A549 (cell line): ENCODE results near the gene CEND1. TPM values are rescaled to one million over a fixed set of nuclear protein-coding genes. Genes with fewer than 3 reads are reported as not detected.

ENCODE experiments used
- ATAC-seq, 2 experiments: fragments of 200-7000 bp in 1 of 2; fragments of >200 bp in 1 of 2; cut with Nextera tagmentation in 1 of 2; cut with Tn5 transposase in 1 of 2; 3 replicates each; pipeline versions ENCODE4 v1.8.0 to v1.9.1; 2018 to 2020; ENCODE audit warnings: mild to moderate bottlenecking in 1 of 2, moderate library complexity in 1 of 2
- CTCF ChIA-PET: fragments of 300-600 bp; sonication (Branson Sonifier 250); formaldehyde crosslinking; extraction: SDS; loops from one replicate; lab custom pipeline; 2021; ENCODE audit warnings: antibody characterized with exemption, inconsistent platforms; lab: Yijun Ruan, JAX
- POLR2A ChIA-PET: fragments of 350-600 bp; formaldehyde crosslinking; extraction: SDS; loops from one replicate; lab custom pipeline; 2021; ENCODE audit warnings: antibody characterized with exemption, inconsistent platforms; lab: Yijun Ruan, JAX
- DNase-seq, 2 experiments: peaks; one replicate each; pipeline versions ENCODE4 v3.0.0 to v3.0.0-alpha.2; 2011 to 2016; ENCODE audit warnings: low read depth in 1 of 2, low spot score in 1 of 2
- FAIRE-seq: peaks from 2 replicates; lab custom pipeline; 2011; peaks lifted over from hg19 to GRCh38; lab: Jason Lieb, UNC
- H3K27ac ChIP-seq, 2 experiments: fragments of >200 bp; sonication (Bioruptor Twin); formaldehyde crosslinking; 3 replicates each; pipeline ENCODE4 v1.5.1; 2016 to 2017
- H3K4me1 ChIP-seq: fragments of >200 bp; sonication (Bioruptor Twin); formaldehyde crosslinking; 3 replicates; pipeline ENCODE4 v1.6.1; 2016
- H3K4me2 ChIP-seq: fragments of >200 bp; sonication (Bioruptor Twin); formaldehyde crosslinking; 3 replicates; pipeline ENCODE4 v1.6.1; 2016
- H3K4me3 ChIP-seq: fragments of >200 bp; sonication (Bioruptor Twin); formaldehyde crosslinking; 3 replicates; pipeline ENCODE4 v1.5.1; 2016
- H3K9me3 ChIP-seq: fragments of >200 bp; sonication (Bioruptor Twin); formaldehyde crosslinking; 3 replicates; pipeline ENCODE4 v1.6.1; 2016
- BHLHE40 ChIP-seq: IDR thresholded peaks from 2 replicates; pipeline ENCODE4 v1.6.1; 2012; ENCODE audit warnings: low read depth, low read length, inconsistent platforms
- CBX8 ChIP-seq: fragments of 200-600 bp; sonication (generic); IDR thresholded peaks from 2 replicates; pipeline ENCODE4 v1.6.1; 2016
- CEBPB ChIP-seq, 2 experiments: fragments of >200 bp in 1 of 2; sonication (Bioruptor Twin) in 1 of 2; formaldehyde crosslinking in 1 of 2; IDR thresholded peaks; 2 replicates each; pipeline ENCODE4 v1.6.1; 2012 to 2016
- CHD4 ChIP-seq: fragments of 200-600 bp; sonication (generic); IDR thresholded peaks from 2 replicates; pipeline ENCODE4 v1.6.1; 2016; ENCODE audit warnings: antibody characterized with exemption, mild to moderate bottlenecking, borderline replicate concordance
- FOSB ChIP-seq: fragments of 250-450 bp; sonication (Bioruptor Pico); IDR thresholded peaks from 2 replicates; pipeline ENCODE4 v1.5.0; 2020; ENCODE audit warnings: mild to moderate bottlenecking, moderate library complexity
- FOSL2 ChIP-seq, 2 experiments: fragments of 450-650 bp in 1 of 2; fragments of >200 bp in 1 of 2; sonication (Bioruptor Twin) in 1 of 2; formaldehyde crosslinking; IDR thresholded peaks; 2 replicates each; pipeline versions ENCODE4 v1.5.0 to v1.6.1; 2016 to 2020; ENCODE audit warnings: mild to moderate bottlenecking in 1 of 2, moderate library complexity in 1 of 2
- GATA3 ChIP-seq: IDR thresholded peaks from 2 replicates; pipeline ENCODE4 v1.6.1; 2012; ENCODE audit warnings: borderline replicate concordance
- HOXB5 ChIP-seq: fragments of 250-450 bp; sonication (Bioruptor Pico); IDR thresholded peaks from 2 replicates; pipeline ENCODE4 v1.5.0; 2020; ENCODE audit warnings: mild to moderate bottlenecking, moderate library complexity
- JUN ChIP-seq, 2 experiments: fragments of >200 bp; sonication (Bioruptor Twin); formaldehyde crosslinking; IDR thresholded peaks; 2 replicates in 1 of 2; 3 replicates in 1 of 2; pipeline ENCODE4 v1.6.1; 2016 to 2017
- MYC ChIP-seq: IDR thresholded peaks from 2 replicates; pipeline ENCODE4 v1.6.1; 2012; ENCODE audit warnings: mild to moderate bottlenecking, inconsistent platforms, low read length, improper control_type of control experiment, borderline replicate concordance
- POLR2A ChIP-seq: IDR thresholded peaks from 2 replicates; pipeline ENCODE4 v1.6.1; 2012; ENCODE audit warnings: mild to moderate bottlenecking, low read length
- POLR2AphosphoS2 ChIP-seq: conservative IDR thresholded peaks from 2 replicates; pipeline ENCODE4 v1.6.1; 2012; ENCODE audit warnings: low read length, improper control_type of control experiment, inconsistent platforms
- RARB ChIP-seq: fragments of 250-450 bp; sonication (Bioruptor Pico); IDR thresholded peaks from 2 replicates; pipeline ENCODE4 v1.8.0; 2021; ENCODE audit warnings: mild to moderate bottlenecking, moderate library complexity
- RFX5 ChIP-seq: fragments of 450-650 bp; IDR thresholded peaks from 2 replicates; pipeline ENCODE4 v1.7.1; 2014; ENCODE audit warnings: antibody characterized with exemption, mild to moderate bottlenecking, moderate library complexity
- TFCP2L1 ChIP-seq: fragments of 250-450 bp; sonication (Bioruptor Pico); IDR thresholded peaks from 2 replicates; pipeline ENCODE4 v1.5.0; 2021; ENCODE audit warnings: mild to moderate bottlenecking
- ZC3H11A ChIP-seq: fragments of 450-650 bp; IDR thresholded peaks from 2 replicates; pipeline ENCODE4 v1.6.1; 2014; ENCODE audit warnings: antibody characterized with exemption, mild to moderate bottlenecking
- WGBS: methylation state at CpG from one replicate; pipeline ENCODE4 v1.1.6; 2017; ENCODE audit errors: missing lambda C conversion rate; 5-methylcytosine and 5-hydroxymethylcytosine counted together
- polyA plus RNA-seq, 4 experiments: library from polyadenylated mRNA; depleted of rRNA in 3 of 4; stranded (reverse); fragments of >200 nt; fragmentation: RNase III in 1 of 4; extraction: RNeasy Plus Mini Kit Qiagen cat#74134 plus additional on column Dnase treatment in 1 of 4; gene quantifications; 2 replicates in 3 of 4; 3 replicates in 1 of 4; pipeline ENCODE4 v1.2.3, GENCODE V29; 2011 to 2017
- TF ChIP-seq, protein P1 (sequence below): fragments of >200 bp; sonication (Bioruptor Twin); formaldehyde crosslinking; IDR thresholded peaks from 3 replicates; pipeline ENCODE4 v1.6.1; 2016
- TF ChIP-seq, protein P2 (sequence below): fragments of >200 bp; sonication (Bioruptor Twin); formaldehyde crosslinking; IDR thresholded peaks from 3 replicates; pipeline ENCODE4 v1.5.1; 2016
- TF ChIP-seq, protein P3 (sequence below): fragments of 450-650 bp; IDR thresholded peaks from 2 replicates; pipeline ENCODE4 v1.6.1; 2014; ENCODE audit warnings: antibody characterized with exemption

Gene CEND1
- polyA plus RNA-seq, 2 of the 4 experiments (the other 2 are of a cell fraction), result 1.0 TPM; not detected in 1

DNA sequence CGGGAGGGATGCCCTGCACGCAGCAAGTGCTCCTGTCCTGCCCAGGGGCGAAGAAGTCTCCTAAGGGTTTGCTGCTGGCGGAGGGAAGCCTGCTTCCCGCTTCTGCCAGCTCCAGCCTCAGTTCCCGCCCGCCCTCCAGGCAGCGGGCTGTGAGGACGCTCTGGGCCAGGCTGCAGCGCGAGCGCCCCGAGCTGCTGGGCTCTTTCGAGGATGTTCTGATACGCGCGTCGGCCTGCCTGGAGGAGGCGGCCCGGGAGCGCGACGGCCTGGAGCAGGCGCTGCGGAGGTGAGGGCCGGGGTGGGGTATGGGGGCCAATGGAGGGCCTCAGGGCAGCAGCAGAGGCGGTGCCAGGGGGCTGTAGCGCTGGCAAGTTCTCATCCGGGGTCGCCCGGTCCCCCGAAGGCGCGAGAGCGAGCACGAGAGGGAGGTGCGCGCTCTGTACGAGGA is 40.0 kb upstream of the CEND1 start (continued):
- TF ChIP-seq POLR2A (no peak), MYC (no peak)

DNA sequence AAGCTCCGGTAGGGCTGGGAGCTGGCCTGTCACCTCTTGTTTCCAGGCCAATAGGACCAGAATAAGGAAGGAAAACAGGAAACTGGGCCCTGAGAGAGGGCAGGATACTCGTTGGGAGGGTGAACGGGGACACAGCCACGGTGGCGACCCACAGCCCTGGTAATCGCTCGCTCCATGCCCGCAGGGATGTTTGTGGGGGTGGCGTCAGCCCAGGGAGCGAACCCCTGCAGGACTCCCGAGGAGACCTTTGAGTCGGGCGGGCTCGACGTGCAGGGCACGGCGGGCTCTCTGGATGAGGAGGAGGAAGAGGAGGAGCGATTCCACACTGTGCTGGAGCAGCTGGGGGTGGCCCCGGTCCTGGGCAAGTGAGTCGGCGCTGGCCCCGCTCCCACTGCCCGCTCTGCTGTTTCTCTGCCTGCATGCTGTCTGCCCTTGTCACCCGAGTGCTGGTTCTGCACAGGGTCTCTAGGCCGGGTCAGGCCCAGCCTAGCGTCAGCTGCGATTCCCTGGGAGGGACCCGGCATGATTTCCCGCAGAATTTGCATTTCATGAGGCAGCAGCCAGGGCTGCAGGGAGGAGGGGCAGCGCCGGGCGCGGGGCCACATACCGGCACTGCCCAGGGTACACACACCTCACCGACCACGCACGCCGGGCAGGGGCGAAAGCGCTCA is 39.4 kb upstream of the CEND1 start:
- ChIA-PET POLR2A (interaction anchor here (1.0 to 3.5 kb wide), 2 partner anchors 10 to 14 kb away, joined by 3 to 26 read pairs; partner anchors contain the start of genes PNPLA2 and TSPAN4), CTCF (interaction anchor here (1.1 to 1.7 kb wide), 3 partner anchors 10 to 15 kb away, joined by 3 to 5 read pairs (median 4); partner anchors contain the start of gene PNPLA2)
- WGBS, result 93% methylated on average over 37 of the region's 40 CpGs
- Histone ChIP-seq H3K27ac (no peak overlapping the region; a peak in 1 of 6 replicates), H3K9me3 (no peaks in the 10 kb centered on the region), H3K4me3 (no peak overlapping the region), H3K4me2 (no peak overlapping the region), H3K4me1 (peaks cover 56% of the 10 kb centered on the region)
- DNase-seq, result no peak
- no peak for FAIRE-seq
- TF ChIP-seq CHD4 (no peak), ZC3H11A (no peak), HOXB5 (CRISPR knock-in tag) (no peak), RARB (no peak), FOSB (CRISPR knock-in tag) (no peak), POLR2AphosphoS2 (no peak), CEBPB (IDR thresholded peaks at IDR 0.05) (no peak), CBX8 (no peak), GATA3 (no peak), BHLHE40 (no peak), FOSL2 (IDR thresholded peaks at IDR 0.05) (no peak), FOSL2 (CRISPR knock-in tag; IDR thresholded peaks at IDR 0.05) (no peak), RFX5 (no peak), TFCP2L1 (CRISPR knock-in tag) (no peak)
- TF ChIP-seq, protein P1, sequence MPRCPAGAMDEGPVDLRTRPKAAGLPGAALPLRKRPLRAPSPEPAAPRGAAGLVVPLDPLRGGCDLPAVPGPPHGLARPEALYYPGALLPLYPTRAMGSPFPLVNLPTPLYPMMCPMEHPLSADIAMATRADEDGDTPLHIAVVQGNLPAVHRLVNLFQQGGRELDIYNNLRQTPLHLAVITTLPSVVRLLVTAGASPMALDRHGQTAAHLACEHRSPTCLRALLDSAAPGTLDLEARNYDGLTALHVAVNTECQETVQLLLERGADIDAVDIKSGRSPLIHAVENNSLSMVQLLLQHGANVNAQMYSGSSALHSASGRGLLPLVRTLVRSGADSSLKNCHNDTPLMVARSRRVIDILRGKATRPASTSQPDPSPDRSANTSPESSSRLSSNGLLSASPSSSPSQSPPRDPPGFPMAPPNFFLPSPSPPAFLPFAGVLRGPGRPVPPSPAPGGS, result no peak
- ATAC-seq, result no peak

DNA sequence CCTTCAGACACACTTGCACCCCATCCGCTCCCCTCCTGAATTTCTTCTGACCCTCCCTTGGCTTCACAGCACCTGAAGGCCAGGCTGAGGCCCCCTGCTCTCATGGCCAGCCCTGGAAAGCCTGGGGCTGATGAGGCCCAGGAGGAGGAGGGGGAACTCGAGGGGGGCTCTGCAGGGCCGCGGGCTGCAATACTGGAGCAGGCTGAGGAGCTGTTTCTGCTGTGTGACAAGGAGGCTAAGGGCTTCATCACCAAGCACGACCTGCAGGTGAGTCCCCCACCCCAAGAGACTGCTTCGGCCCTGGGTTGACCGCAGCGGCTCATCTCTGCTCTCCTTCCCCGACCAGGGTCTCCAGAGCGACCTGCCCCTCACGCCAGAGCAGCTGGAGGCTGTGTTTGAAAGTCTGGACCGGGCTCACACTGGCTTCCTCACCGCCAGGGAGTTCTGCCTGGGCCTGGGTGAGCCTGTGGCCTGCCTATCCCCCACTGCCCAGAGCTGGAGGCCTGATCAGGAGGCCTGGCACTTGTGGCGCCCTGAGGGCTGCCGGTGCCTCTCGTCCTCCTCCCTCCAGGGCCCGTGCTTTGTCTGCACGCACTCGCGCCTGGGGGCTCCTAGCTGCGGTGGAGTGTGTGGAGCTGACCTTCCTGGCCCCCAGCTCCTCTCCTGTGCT is 38.8 kb upstream of the CEND1 start:
- TF ChIP-seq JUN (IDR thresholded peaks at IDR 0.05), result no peak
- TF ChIP-seq GATA3, result no peak
- TF ChIP-seq CEBPB (IDR thresholded peaks at IDR 0.05), result no peak
- TF ChIP-seq, protein P2, sequence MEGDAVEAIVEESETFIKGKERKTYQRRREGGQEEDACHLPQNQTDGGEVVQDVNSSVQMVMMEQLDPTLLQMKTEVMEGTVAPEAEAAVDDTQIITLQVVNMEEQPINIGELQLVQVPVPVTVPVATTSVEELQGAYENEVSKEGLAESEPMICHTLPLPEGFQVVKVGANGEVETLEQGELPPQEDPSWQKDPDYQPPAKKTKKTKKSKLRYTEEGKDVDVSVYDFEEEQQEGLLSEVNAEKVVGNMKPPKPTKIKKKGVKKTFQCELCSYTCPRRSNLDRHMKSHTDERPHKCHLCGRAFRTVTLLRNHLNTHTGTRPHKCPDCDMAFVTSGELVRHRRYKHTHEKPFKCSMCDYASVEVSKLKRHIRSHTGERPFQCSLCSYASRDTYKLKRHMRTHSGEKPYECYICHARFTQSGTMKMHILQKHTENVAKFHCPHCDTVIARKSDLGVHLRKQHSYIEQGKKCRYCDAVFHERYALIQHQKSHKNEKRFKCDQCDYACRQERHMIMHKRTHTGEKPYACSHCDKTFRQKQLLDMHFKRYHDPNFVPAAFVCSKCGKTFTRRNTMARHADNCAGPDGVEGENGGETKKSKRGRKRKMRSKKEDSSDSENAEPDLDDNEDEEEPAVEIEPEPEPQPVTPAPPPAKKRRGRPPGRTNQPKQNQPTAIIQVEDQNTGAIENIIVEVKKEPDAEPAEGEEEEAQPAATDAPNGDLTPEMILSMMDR, result no peak
- TF ChIP-seq, protein P3, sequence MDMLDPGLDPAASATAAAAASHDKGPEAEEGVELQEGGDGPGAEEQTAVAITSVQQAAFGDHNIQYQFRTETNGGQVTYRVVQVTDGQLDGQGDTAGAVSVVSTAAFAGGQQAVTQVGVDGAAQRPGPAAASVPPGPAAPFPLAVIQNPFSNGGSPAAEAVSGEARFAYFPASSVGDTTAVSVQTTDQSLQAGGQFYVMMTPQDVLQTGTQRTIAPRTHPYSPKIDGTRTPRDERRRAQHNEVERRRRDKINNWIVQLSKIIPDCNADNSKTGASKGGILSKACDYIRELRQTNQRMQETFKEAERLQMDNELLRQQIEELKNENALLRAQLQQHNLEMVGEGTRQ, result no peak
- TF ChIP-seq, all 56 proteins: peak for 0
- Histone ChIP-seq H3K27ac (peak overlapping the region in 1 of 2 experiments; percentile 88; a peak in 1 of 6 replicates), H3K4me3 (no peak overlapping the region), H3K9me3 (no peaks in the 10 kb centered on the region), H3K4me1 (peaks cover 55% of the 10 kb centered on the region), H3K4me2 (no peak overlapping the region)
- no peak for DNase-seq
- ChIA-PET CTCF (interaction anchor here (1.1 to 1.7 kb wide), 4 partner anchors 9 to 15 kb away, joined by 3 to 5 read pairs (median 4); partner anchors contain the start of gene PNPLA2), POLR2A (interaction anchor here (3.5 kb wide), 1 partner anchor 9 kb away, joined by 26 read pairs; the partner anchor contains the start of gene PNPLA2)
- WGBS, result 78% methylated on average over 16 of the region's 21 CpGs
- FAIRE-seq, result no peak
- no peak for ATAC-seq
